HG03045 (cell line): Measurements from ENCODE around the gene PCDH8.

Experiments
- ATAC-seq: cut with Tn5 transposase; IDR thresholded peaks from one replicate; pipeline ENCODE4 v1.9.1; 2021; ENCODE audit warnings: mild to moderate bottlenecking, moderate library complexity; ENCODE audit not compliant: unreplicated experiment

The PCDH8 gene

GRCh38 chr13:52851137-52851962 lies 2.9 kb upstream of the PCDH8 start:
- ATAC-seq: peak; percentile 77

GRCh38 chr13:52850396-52851136 lies 2.1 kb upstream of the PCDH8 start:
- ATAC-seq: peak; percentile 54

DNA sequence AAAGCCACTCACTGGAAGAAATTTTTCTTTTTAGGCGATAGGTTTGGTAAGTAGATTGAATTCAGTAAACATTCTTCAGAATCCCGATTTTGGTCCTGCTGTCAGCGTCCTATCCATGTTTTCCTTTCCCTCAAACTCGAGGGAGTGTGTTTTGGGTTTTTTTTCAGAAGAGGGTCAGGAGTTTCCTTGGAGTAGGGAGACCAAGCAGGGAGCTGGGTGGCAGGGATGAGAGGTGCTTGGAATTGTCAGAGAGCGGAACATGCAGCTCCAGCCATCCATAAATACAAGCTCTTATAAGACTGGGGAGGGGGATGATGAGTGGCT lies 1.6 kb upstream of the PCDH8 start:
- no peak for ATAC-seq

- no peak for ATAC-seq
Observed at GRCh38 chr13:52849291-52850071, 1.0 kb upstream of the PCDH8 start.

DNA sequence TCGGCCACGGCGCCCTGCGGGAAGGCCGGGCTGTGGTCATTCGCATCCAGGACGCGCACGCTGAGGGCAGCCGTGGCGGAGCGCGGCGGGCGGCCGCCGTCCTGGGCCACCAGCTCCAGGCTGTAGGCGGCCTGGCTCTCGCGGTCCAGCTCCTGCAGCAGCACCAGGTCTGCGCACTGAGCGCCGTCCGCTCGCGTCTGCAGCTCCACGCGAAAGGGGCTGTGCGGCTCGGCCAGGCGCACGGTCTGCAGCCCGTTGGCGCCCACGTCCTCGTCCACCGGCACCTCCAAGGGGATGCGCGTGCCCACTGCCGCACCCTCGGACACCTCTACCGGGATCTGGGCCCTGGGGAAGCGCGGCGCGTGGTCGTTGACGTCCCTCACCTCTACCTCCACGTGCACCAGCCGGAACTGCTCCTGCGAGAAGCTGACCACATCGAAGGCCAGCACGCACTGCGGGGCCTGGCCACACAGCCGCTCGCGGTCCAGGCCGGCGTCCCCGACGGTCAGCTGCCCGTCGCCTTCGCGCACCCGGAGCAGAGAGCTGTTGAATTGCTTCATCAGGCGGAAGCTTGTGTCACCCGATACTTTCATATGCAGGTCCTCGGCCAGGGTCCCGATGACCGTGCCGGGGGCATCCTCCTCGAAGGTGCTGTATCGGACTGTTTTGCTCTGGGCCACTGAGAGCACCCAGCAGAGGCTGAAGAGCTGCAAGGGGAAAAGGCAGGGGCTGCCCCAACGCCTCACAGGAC lies 583 bp downstream of the PCDH8 start:
- ATAC-seq: no peak

DNA sequence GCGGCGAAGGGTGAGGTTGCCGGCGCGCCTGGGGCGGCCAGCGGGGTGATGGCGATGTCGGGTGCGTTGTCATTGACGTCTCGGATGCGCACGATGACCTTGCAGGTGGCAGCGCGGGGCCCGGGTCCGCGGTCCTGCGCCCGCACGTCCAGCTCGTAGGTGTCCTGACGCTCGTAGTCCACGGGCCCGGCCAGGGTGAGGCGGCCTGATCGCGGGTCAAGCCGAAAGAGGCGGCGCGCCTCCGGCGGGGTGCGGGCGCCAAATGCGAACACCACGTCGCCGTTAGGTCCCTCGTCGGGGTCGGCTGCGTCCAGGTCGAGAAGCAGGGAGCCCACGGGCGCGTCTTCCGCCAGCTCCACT lies 1.1 kb downstream of the PCDH8 start:
- no peak for ATAC-seq

DNA sequence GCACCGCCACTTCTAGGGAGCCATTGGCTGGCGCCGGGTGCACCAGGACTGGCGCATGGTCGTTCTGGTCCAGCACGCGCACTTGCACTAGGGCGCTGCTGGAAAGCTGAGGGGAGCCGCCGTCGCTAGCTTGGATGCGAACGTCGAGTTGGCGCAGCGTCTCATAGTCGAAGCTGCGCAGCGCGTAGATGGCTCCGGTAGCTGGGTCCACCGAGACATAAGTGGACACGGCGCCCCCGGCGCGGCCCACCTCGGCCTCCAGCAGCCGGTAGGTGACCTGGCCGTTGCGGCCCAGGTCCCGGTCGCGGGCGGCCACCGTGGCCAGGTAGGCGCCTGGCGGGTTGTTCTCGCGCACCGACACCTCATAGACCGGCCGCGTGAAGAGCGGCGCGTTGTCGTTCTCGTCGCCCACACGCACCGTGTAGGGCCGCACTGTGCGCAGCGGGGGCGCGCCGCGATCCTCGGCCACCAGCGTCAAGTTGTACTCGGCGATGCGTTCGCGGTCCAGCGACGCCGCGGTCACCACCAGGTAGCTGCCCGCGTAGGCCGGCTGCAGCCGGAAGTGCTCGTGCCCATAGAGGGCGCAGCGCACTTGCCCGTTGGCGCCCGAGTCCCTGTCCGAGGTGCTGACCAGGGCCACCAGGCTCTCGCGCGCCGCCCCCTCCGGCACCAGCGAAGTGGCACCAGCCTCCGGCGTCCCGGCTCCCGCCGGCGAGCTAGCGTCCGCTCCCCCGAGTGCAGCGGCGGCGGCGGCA lies 1.7 kb downstream of the PCDH8 start:
- ATAC-seq: no peak

- ATAC-seq: no peak
Observed at GRCh38 chr13:52845766-52846566, 2.5 kb downstream of the PCDH8 start.

- ATAC-seq: no peak
Observed at GRCh38 chr13:52845334-52845761, 3.1 kb downstream of the PCDH8 start.

GRCh38 chr13:52844836-52845235 lies 3.6 kb downstream of the PCDH8 start:
- ATAC-seq: no peak

DNA sequence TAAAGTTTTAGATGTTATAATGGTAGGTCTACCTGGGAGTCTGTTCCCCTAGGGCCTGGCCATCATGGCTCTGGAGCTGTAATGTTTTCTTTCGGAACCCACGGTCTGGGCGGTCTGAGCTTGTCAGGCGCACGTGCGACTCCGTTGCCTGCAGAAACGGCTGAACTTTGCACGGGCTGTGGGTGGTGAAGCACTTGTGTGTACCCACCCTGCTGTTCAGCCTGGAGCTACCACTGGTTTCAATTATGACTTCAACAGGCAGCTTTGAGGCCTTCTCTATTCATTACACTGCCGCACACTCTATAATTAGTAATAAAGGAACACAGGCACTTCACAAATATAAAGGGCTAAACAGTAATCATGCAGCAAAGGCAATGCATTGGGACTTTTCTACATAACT lies 6.0 kb downstream of the PCDH8 start:
- ATAC-seq: no peak

DNA sequence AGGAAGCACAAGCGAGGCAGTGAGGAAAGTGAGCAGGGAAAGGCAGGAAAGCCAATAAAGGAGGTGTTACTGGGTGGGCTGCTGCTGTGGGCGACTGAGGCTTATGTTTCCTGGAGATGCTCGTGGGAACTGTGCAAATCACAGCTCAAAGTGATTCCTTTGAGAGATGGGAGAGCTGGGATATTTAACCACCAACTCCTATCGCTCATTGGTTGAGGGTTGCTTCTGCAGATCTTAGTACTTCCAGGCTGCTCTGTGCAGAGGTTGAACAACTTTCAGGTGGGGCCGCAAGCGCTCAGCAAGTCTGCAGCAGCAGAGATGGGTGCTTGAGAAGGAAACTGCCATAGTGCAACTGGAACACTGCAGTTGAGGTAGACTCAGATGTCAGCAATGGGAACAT lies 8.4 kb downstream of the PCDH8 start:
- no peak for ATAC-seq

DNA sequence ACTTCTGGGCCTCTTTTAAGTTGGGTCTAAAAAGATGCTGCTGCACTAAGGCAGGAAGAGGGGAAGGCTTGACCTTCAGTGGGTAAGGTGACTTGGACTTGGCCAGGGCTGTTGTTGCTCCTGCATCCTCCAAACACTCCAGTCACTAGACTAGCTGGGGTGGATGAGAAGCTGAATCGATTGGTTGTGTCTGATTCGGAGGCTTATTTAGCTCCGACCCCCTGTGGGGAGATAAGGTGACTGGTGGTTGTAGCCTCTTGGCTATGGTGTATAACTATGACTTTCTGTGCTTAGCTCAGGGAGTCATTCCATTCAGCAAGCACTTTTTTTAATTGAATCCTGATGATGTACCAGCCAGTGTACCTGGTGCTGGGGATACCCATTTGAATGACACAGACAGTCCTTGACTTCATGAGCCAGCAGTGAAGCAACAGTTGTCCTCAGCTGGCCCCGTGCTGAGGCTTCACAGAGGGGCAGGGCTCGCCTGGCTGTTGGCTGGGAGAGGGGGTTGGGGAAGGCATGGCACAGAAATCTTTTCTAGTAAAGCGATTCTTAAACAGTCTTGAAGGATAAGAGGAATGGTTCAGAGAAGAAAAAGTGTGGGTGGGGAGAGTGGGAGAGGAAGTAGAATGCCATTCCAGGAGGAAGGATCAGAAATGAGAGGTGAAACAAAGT lies 9.9 kb downstream of the PCDH8 start:
- no peak for ATAC-seq

GRCh38 chr13:52837850-52838249 lies 10.6 kb downstream of the PCDH8 start:
- ATAC-seq: no peak

DNA sequence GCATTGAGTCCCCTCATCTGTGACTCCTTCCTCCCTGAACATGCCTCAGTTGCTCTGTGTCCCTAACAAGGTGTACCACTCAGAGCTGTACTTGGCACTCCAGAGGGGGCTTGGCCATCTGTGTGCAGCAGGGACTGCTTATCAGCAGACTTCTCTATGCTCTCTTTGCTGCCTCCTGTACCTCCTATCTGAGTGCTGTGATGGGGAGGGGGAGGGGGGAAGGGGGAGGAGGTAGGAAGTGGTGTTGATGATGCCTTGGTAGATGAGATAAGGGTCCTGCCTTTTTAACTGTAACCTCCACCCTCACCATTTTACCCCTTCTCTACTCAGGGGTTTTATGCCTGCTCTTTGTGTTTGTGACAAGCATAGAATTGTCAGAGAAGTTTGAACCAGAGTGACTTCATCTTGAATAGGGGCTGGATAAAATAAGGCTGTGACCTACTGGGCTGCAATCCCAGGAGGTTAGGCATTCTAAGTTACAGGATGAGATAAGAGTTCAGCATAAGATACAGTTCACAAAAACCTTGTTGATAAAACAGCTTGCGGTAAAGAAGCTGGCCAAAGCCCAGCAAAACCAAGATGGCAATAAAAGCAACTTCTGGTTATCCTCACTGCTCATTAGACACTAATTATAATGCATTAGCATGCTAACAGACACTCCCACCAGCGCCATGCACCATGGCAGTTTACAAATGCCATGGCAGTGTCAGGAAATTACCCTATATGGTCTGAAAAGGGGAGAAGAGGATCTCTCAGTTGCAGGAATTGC lies 13.2 kb downstream of the PCDH8 start:
- ATAC-seq: no peak

DNA sequence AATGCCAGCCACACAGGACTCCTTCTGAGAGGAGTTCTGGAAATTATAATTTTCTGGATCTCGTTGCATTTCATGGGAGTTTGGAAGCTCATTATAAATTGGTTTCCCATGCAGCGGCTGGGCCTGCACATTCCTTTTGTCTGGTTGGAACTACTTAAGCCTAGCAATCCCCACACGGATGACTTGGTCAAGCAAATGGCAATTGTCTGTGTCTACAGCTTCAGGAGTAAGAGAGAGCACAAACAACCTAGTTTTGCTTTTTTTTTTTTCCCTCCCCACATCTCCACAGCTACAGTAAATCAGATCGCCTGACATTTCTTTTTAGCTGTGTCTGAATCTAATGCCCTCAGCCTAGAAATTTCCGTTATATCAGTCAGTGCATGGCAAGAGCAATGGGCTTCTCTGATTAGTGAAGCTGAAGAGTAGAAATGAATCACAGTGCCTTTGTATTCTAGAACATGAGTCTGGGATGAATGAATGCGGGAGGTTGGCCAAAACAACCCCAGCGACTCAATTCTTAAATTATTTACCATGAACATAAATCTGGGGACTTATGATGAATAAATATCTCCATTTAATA lies 15.1 kb downstream of the PCDH8 start:
- ATAC-seq: no peak

DNA sequence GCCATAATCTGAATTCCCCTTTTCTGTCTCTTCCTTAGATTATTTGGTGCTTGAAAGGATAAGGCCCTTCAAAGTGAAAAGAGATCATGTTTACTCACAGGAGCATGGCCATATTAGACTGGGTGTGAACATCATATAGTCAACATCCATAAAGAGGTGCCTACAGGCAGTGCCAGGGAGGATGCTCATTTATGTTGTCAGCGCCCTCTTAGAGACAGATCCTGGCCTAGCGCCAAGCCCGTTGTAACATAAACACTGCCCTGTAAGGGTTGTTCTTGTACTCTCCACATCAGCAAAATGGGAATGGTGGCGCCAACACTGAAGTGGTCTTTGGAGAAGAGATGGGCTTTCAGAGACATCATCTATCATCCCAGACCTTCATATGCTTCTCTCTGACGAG lies 16.1 kb downstream of the PCDH8 start:
- ATAC-seq: no peak

DNA sequence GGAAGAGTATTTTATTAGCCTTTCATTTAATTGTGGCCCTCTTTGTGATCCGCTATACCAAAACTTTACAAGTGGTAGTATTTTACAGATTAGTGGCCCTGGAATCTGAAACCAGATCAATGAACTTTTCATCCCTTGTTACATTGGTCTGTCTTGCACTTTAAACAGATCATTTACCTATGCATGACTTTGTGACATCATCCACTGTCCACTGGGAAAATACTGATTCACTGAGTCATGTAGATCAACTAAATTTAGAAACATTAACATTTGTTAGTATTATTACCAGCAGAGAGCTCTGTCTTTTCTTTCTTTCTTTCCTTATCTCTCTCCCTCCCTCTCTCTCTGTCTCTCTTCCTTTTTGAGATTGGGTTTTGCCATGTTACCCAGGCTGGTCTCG lies 17.5 kb downstream of the PCDH8 start:
- ATAC-seq: no peak
